ENCODE measurements around the gene FOXA2.

- no peak for TF ChIP-seq RBM22 (IDR thresholded peaks at IDR 0.05; ENCODE audit: low read depth, low read length, poor library complexity, severe bottlenecking)
- TF ChIP-seq, protein P1, sequence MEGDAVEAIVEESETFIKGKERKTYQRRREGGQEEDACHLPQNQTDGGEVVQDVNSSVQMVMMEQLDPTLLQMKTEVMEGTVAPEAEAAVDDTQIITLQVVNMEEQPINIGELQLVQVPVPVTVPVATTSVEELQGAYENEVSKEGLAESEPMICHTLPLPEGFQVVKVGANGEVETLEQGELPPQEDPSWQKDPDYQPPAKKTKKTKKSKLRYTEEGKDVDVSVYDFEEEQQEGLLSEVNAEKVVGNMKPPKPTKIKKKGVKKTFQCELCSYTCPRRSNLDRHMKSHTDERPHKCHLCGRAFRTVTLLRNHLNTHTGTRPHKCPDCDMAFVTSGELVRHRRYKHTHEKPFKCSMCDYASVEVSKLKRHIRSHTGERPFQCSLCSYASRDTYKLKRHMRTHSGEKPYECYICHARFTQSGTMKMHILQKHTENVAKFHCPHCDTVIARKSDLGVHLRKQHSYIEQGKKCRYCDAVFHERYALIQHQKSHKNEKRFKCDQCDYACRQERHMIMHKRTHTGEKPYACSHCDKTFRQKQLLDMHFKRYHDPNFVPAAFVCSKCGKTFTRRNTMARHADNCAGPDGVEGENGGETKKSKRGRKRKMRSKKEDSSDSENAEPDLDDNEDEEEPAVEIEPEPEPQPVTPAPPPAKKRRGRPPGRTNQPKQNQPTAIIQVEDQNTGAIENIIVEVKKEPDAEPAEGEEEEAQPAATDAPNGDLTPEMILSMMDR (IDR thresholded peaks at IDR 0.05 in 2 of 3, conservative IDR thresholded peaks at IDR 0.05 in 1 of 3; ENCODE audit: insufficient read depth in 2 of 3, low read depth in 1 of 3, low read length in 3 of 3): no peak
Observed at GRCh38 chr20:22590662-22591061, 6.3 kb upstream of the FOXA2 start.

Measured in K562 (cell line).